Kidney epithelial cell (primary cell): Measurements from ENCODE around the gene PPP2R1B. TPM values are rescaled to one million over a fixed set of nuclear protein-coding genes. Genes with fewer than 3 reads are reported as not detected.

Source experiments
- DNase-seq: peaks from one replicate; pipeline ENCODE4 v3.0.0-alpha.2; 2010; ENCODE audit warnings: low read depth
- H3K27me3 ChIP-seq: 2 replicates; pipeline ENCODE4 v1.6.0; 2011; ENCODE audit warnings: low read length; ENCODE audit not compliant: control insufficient read depth, insufficient read depth
- H3K36me3 ChIP-seq: 2 replicates; pipeline ENCODE4 v1.5.1; 2011; ENCODE audit warnings: low read length; ENCODE audit not compliant: control insufficient read depth, insufficient read depth
- H3K4me3 ChIP-seq: 2 replicates; pipeline ENCODE4 v1.5.1; 2011; ENCODE audit warnings: low read depth, mild to moderate bottlenecking, control low read depth, low read length
- CTCF ChIP-seq: IDR thresholded peaks from 2 replicates; pipeline ENCODE4 v1.5.1; 2011; ENCODE audit warnings: mild to moderate bottlenecking, moderate library complexity, low read length, control low read depth, inconsistent platforms; ENCODE audit not compliant: insufficient read depth, poor library complexity, severe bottlenecking
- total RNA-seq: library from RNA; depleted of rRNA; stranded (reverse); fragments of >200 nt; gene quantifications from 2 replicates; pipeline ENCODE4 v1.2.3, GENCODE V29; 2015

PPP2R1B gene
- total RNA-seq, 1 donor from 2014 or later: 34.5 TPM

DNA sequence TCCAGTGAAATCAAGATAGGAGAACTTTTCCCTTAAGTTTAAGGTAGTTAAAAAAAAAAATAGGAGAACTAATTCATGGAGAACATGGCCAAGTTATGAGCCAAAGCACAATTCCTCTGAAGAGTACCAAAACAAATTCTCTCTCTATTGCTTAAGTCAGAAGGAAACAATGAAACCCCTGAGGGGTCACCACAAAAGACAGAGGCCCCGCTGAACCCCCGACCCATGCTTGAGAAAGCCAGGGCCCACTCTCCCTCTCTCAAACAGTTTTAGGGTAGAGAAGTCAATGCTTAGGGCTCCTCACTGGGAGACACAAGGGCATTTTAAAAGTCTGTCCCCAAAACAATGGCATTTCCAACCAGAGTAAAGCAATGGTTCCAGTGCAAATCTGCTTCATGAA, 26.9 kb downstream of the PPP2R1B start:
- no peaks in the 10 kb centered on the region for H3K27me3 ChIP-seq
- H3K4me3 ChIP-seq: no peak overlapping the region
- DNase-seq: no peak
- TF ChIP-seq CTCF: no peak
- H3K36me3 ChIP-seq: peaks cover 4% of the 10 kb centered on the region

DNA sequence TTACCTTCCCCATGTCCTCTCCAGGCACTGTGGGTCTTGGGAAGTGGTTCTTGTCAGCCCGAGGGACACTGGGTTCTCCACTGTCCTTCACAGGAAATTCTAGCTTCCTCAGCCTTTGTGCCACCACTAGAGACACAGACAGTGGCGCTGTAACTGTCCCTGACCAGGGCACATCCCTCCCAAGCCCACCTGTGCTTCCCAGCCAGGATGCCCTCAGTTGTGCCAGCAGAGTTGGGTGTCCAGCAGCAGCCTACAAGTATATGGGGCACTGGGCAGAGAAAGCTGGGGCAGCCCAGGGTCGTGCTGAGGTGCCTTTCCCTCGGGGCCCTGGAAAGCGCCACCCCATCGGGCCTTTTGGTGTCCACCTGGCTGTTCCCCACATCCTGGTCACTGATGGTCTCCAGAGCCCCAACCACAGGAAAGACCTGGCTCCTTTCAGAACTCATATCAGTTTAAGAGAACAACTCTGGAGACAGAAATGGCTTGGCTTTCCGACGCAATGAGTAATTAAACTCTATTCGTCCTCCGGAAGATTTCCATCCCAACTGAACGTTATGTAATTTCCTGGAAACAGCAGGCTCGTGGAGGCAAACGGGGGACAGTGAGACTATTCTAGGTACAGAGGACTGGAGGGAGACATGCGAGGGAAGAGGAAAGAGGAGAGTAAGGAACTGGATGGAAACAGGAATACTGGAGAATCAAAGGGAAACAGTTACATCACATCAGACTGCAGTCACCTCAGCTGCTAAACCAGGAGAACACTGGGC, 28.6 kb downstream of the PPP2R1B start:
- H3K4me3 ChIP-seq: no peak overlapping the region
- no peaks in the 10 kb centered on the region for H3K27me3 ChIP-seq
- DNase-seq: no peak
- no peak for TF ChIP-seq CTCF
- H3K36me3 ChIP-seq: no peaks in the 10 kb centered on the region

DNA sequence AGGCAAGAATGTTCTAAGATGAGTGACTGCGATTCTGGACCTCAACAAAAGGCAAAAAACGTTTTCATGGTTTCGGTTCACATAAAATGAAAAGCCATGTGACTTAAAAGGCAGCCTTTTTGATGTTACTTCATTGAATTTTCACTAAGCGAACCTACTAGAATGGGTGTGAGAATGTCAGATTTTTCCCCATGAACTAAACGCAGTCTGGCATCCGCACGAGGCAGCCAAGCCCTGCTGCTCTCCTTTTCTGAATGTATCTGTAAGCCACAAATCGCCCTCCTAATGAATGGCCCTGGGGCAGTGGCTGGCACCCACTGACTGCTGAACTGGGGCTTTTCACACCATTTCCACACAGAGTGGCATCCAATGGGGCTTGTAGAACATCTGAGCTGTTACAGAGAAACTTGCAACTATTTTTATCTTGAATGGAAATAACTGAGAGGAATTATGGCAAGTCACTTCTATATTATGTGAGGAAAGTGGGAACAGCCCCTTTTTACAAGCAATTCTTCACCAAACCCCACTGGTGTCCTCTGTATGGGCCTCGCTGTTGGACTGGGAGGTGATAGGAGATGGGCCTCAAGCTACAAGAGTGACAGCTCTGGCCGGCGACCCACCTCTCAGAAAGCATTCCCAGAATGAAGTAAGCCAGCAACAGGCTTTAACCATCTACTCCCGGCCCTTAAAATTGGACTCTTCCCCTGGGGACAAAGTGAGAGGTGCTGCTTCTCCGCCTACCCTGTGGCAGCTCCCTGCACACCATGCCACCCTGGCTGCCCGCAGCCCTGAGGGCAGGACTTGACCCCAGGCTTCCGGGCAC, 29.4 kb downstream of the PPP2R1B start:
- H3K27me3 ChIP-seq: no peaks in the 10 kb centered on the region
- DNase-seq: no peak
- H3K4me3 ChIP-seq: no peak overlapping the region
- no peak for TF ChIP-seq CTCF
- H3K36me3 ChIP-seq: no peaks in the 10 kb centered on the region

DNA sequence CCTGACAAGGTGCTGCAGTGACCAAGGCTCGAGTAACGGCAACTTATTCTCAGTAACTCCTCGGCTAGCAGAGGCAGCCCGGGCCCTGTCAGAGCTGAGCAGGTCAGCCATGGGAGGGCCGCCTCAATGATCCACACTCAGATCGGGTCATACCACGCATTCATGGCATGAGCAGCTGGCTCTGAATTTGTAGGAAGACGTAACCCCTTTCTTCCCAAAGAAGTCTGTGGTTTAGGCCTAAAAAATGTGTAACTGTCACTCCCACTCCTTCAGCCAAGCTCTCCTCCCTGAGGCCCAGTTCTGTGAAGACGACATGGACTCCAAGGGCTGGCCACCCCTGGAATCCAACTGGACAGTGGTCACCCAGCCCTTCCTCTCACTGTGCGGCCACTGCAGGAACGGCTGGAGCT, 30.0 kb downstream of the PPP2R1B start:
- TF ChIP-seq CTCF: no peak
- H3K27me3 ChIP-seq: no peaks in the 10 kb centered on the region
- no peak for DNase-seq
- no peaks in the 10 kb centered on the region for H3K36me3 ChIP-seq
- H3K4me3 ChIP-seq: no peak overlapping the region

DNA sequence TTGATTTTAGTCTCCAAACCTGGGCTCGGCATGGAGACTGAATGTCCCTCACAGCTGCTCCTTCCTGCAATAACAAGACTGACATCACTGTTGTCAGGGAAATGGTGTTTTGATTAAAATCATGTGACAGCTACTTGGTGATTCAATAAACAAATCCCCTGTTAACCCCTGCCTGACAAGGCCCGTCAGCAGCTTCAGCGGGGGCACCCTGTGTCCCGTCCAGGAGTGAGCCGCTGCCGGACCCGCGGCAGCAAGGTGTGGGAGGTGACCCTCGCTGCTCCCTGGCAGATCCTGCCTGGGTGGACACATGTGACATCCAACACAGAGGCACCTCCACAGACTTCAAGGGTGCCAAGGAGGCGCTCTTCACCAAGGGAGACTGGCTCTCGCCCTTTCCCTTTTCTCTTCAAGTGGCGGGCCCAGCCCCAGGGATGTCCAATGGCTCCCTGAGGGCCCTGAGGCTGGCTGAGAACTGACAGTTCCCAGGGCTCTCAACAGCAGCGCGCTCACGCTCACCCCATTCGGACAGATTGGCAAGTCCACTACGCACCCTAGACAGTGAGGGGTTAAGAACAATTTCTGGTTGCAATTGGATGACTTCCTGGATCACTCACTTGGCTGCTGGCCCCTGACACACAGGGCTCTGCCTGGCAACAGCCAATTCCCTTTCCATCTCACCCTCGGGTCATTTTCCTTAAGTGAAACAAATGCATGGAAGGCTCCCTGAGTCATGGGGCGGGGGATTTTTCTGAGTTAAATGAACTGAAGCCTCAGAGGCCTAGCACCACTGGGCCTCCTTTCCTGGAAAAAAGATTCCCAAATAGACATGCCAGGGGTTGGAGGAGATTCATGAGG, 30.7 kb downstream of the PPP2R1B start:
- H3K36me3 ChIP-seq: no peaks in the 10 kb centered on the region
- no peak for TF ChIP-seq CTCF
- H3K27me3 ChIP-seq: no peaks in the 10 kb centered on the region
- DNase-seq: peak; percentile 97
- peak overlapping the region; percentile 30 for H3K4me3 ChIP-seq
